RWPE1 (cell line): Measurements from ENCODE around the gene NEBL.

Experiments
- CTCF ChIA-PET: fragments of 350-600 bp; sonication (Branson Sonifier 250); formaldehyde crosslinking; extraction: SDS; loops from one replicate; lab custom pipeline; 2021; lab: Yijun Ruan, JAX
- POLR2A ChIA-PET: fragments of 400-600 bp; formaldehyde crosslinking; extraction: SDS; loops from one replicate; lab custom pipeline; 2020; ENCODE audit warnings: antibody characterized with exemption; ENCODE audit not compliant: low non-redundant PET; lab: Yijun Ruan, JAX
- DNase-seq: peaks from one replicate; pipeline ENCODE4 v3.0.0; 2012; ENCODE audit warnings: low spot score
- H3K27ac ChIP-seq: fragments of 450-650 bp; 2 replicates; pipeline ENCODE4 v1.5.1; 2017
- TF ChIP-seq, protein P1 (sequence below): fragments of 450-650 bp; conservative IDR thresholded peaks from 2 replicates; pipeline ENCODE4 v1.5.1; 2017; ENCODE audit warnings: low read depth, mild to moderate bottlenecking

The NEBL gene

DNA sequence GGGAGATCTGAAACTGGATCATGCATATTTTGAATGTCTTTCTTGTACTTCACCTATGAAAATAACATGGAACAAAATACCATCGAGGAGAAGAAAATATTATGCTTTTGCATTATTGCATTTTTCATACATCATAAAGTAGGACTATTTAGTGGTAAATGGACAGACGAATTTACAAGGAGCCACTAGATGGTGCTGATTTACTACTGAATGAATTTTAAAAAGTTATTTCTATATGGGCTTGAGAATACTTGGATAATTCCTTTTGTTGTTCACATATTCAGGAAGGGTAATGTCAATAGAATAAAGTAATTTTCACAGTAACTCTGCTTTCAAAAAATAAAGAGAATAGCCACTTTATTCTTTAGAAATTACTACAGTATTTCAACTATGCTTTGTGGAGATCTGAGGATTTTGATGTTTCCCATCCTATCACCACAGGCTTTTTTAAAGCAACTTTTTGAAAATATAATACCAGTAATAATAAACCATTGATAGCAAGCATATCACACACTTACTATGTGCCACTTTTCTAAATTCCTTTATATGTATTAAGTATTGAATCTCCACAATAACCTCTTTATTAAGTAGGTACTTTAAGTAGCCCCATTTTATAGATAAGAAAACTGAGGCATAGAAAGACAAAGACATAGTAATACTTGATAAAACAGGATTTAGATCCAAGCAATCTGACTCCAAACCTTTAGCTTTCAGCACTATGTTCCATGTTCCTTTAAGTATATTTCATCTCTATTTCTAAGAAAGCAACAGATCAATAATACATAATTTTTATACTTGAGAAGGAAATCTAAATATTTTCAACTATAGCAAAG, 38.6 kb downstream of the NEBL start:
- peak; percentile 3 for DNase-seq
- TF ChIP-seq, protein P1, sequence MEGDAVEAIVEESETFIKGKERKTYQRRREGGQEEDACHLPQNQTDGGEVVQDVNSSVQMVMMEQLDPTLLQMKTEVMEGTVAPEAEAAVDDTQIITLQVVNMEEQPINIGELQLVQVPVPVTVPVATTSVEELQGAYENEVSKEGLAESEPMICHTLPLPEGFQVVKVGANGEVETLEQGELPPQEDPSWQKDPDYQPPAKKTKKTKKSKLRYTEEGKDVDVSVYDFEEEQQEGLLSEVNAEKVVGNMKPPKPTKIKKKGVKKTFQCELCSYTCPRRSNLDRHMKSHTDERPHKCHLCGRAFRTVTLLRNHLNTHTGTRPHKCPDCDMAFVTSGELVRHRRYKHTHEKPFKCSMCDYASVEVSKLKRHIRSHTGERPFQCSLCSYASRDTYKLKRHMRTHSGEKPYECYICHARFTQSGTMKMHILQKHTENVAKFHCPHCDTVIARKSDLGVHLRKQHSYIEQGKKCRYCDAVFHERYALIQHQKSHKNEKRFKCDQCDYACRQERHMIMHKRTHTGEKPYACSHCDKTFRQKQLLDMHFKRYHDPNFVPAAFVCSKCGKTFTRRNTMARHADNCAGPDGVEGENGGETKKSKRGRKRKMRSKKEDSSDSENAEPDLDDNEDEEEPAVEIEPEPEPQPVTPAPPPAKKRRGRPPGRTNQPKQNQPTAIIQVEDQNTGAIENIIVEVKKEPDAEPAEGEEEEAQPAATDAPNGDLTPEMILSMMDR, result peak; percentile 60

DNA sequence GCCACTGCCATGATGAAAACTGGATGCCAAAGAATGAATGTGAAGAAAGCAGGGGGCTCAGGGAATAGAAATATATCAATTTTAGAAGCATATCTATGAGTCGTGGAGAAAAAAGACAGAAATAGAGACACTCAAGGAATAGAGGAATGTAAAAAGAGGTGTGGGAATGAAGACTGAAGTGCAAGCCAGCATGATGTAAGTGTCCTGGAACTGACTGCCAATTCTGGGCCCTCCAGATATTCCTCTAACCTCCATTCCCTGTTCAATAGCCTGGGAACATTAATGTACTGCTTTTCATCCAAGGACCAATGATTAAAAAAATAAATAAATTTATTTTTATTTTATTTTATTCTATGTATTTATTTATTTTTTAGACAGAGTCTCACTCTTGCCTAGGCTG, 40.6 kb downstream of the NEBL start:
- no peak for DNase-seq
- TF ChIP-seq, protein P1, result no peak
- ChIA-PET POLR2A (no interaction called here), CTCF (interaction anchor here (0.7 kb wide), 1 partner anchor 1158 kb away, joined by 3 read pairs; no protein-coding TSS in a partner anchor)
- no peak overlapping the region for H3K27ac ChIP-seq

More for the DNA sequence above, 38.6 kb downstream of the NEBL start:
- ChIA-PET POLR2A (no interaction called here), CTCF (no interaction called here)
- no peak overlapping the region for H3K27ac ChIP-seq

DNA sequence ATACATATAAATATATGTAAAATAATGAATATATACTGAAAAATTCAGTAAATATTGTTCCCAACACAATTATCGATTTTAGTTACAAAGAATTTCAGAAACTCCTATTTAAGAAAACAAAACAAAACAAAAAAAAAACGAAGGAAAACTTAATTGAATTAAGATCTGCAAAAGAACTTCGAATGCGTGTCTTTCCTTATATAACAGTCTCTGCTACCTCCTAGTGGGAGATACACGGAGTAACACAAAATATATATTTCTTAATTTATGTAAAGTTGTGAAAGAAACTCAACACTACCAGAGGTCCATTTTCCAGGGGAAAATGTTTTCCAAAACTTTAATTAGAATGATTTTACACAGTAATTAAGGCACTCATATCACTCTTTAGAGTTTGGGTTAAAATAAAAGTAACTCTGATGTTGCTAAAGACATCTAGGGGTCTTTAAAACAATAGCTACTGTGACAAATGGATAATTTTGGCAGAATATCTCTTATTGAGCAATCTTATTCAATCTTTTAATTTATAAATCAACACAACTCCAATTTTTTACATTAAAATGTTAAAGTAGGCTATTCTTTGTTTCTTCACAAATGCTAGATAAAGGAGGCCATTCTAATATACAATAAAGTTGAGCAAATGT, 41.6 kb downstream of the NEBL start:
- H3K27ac ChIP-seq, result no peak overlapping the region
- peak; percentile 10 for DNase-seq
- ChIA-PET POLR2A (no interaction called here), CTCF (no interaction called here)
- TF ChIP-seq, protein P1, result peak; percentile 57

DNA sequence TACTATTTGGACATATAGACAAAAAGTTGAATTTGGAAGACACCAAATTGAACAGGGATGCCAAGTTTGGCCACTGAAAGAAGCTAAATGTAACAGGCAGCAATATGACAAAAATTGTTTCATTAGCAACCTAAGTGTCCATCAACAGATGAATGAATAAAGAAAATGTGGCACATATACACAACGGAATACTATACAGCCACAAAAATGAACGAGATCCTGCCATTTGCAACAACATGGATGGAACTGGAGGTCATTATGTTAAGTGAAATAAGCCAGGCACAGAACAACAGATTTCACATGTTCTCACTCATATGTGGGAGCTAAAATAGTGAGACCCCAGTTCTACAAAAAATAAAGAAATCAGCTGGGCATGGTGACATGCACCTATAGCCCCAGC, 43.8 kb downstream of the NEBL start:
- ChIA-PET CTCF (interaction anchor here (0.6 kb wide), 1 partner anchor 971 kb away, joined by 3 read pairs; no protein-coding TSS in a partner anchor), POLR2A (no interaction called here)
- TF ChIP-seq, protein P1, result no peak
- no peak for DNase-seq
- H3K27ac ChIP-seq, result no peak overlapping the region

DNA sequence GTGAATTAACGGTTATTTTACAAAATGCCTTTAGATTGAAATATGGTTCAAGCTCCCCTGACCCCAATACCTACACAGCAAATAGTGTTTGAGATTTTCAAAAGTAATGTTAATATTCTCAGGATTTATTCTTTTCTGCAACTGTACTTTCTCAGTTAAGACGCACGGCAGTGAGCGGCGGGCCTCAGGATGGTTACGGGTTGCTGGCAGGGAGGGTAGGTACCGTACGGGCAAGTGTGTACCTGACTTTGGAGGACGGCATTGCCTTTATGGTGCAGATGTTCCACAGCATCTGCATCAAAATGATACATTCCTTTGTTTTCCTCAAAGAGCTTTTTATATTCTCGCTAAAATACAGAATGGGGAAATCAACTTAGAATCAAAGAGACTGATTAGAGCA, 44.8 kb downstream of the NEBL start:
- CTCF ChIA-PET, result no interaction called here
- H3K27ac ChIP-seq, result no peak overlapping the region
- TF ChIP-seq, protein P1, result no peak
- POLR2A ChIA-PET, result no interaction called here
- DNase-seq, result no peak

DNA sequence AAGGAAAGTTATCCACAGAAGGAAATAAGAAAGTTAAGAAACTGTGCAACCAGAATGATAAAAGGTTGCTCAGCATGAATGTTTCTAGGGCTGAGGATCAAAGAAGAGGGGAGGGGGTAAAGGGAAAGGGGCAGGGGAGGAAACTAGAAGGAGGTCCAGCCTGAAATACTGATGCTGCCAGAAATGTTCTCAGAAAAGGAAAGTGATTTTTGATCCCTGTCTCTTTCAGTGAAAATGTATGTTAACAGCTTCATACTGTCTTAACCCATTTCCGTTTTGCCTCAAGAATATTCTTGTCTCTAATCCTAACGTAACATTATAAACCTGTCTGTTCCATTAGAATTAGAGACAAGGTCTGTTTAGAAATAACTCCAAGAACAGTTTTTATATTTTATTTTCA, 49.6 kb downstream of the NEBL start:
- TF ChIP-seq, protein P1, result no peak
- DNase-seq, result no peak
- CTCF ChIA-PET, result no interaction called here
- POLR2A ChIA-PET, result no interaction called here
- H3K27ac ChIP-seq, result no peak overlapping the region
